ENCODE results near the gene LAMC3. TPM values are rescaled to one million over a fixed set of nuclear protein-coding genes. Genes with fewer than 3 reads are reported as not detected.

Gene LAMC3
- total RNA-seq, 2 experiments from 2014 or later = 0.19 to 2.2 TPM

GRCh38 chr9:131092030-131092429, 83.1 kb downstream of the LAMC3 start:
- POLR2A ChIA-PET = no interaction called here
- Histone ChIP-seq H3K4me1 (ENCODE audit: insufficient read depth, low read length, poor library complexity, severe bottlenecking) (no peaks in the 10 kb centered on the region), H3K79me2 (ENCODE audit: insufficient read depth, low read depth, low read length) (no peaks in the 10 kb centered on the region), H3K9me3 (ENCODE audit: low read length) (no peaks in the 10 kb centered on the region), H4K20me1 (ENCODE audit: insufficient read depth, low read length) (no peaks in the 10 kb centered on the region), H3K4me3 (ENCODE audit: low read depth, low read length, poor library complexity, severe bottlenecking) (no peak overlapping the region), H3K36me3 (ENCODE audit: insufficient read depth, low read length) (no peaks in the 10 kb centered on the region), H2AFZ (ENCODE audit: low read length) (no peak overlapping the region), H3K9me2 (ENCODE audit: insufficient read depth, low read length) (no peaks in the 10 kb centered on the region), H3K4me2 (ENCODE audit: low read length) (no peak overlapping the region), H3K27ac (ENCODE audit: low read depth, low read length, poor library complexity, severe bottlenecking) (no peak overlapping the region)
- no peak for DNase-seq (ENCODE audit: low spot score)
- CTCF ChIA-PET (ENCODE audit: unreplicated experiment) = no interaction called here
- intact Hi-C loops (cut with micrococcal nuclease; ENCODE audit: unreplicated experiment) = no loop called here
- no peak for TF ChIP-seq CTCF (conservative IDR thresholded peaks at IDR 0.05; ENCODE audit: low read length)
- TF ChIP-seq EZH2phosphoT487 (IDR thresholded peaks at IDR 0.05; ENCODE audit: borderline replicate concordance, low read depth, low read length) = no peak
- no TSS peak for BruUV-seq (replicated peaks)

- H2AFZ ChIP-seq (ENCODE audit: low read length) = no peak overlapping the region
- no peaks in the 10 kb centered on the region for H4K20me1 ChIP-seq (ENCODE audit: insufficient read depth, low read length)
- DNase-seq (ENCODE audit: low spot score) = no peak
- no peak overlapping the region for H3K4me3 ChIP-seq (ENCODE audit: low read depth, low read length, poor library complexity, severe bottlenecking)
- no peaks in the 10 kb centered on the region for H3K9me2 ChIP-seq (ENCODE audit: insufficient read depth, low read length)
- no TSS peak for BruUV-seq (replicated peaks)
- H3K9me3 ChIP-seq (ENCODE audit: low read length) = no peaks in the 10 kb centered on the region
- no peak overlapping the region for H3K4me2 ChIP-seq (ENCODE audit: low read length)
- H3K36me3 ChIP-seq (ENCODE audit: insufficient read depth, low read length) = no peaks in the 10 kb centered on the region
- POLR2A ChIA-PET = no interaction called here
- no peaks in the 10 kb centered on the region for H3K4me1 ChIP-seq (ENCODE audit: insufficient read depth, low read length, poor library complexity, severe bottlenecking)
- no peak for TF ChIP-seq CTCF (conservative IDR thresholded peaks at IDR 0.05; ENCODE audit: low read length)
- TF ChIP-seq EZH2phosphoT487 (IDR thresholded peaks at IDR 0.05; ENCODE audit: borderline replicate concordance, low read depth, low read length) = no peak
- CTCF ChIA-PET (ENCODE audit: unreplicated experiment) = no interaction called here
- intact Hi-C loops (cut with micrococcal nuclease; ENCODE audit: unreplicated experiment) = no loop called here
- H3K27ac ChIP-seq (ENCODE audit: low read depth, low read length, poor library complexity, severe bottlenecking) = no peak overlapping the region
- H3K79me2 ChIP-seq (ENCODE audit: insufficient read depth, low read depth, low read length) = no peaks in the 10 kb centered on the region
Measured at GRCh38 chr9:131092548-131093440, 83.8 kb downstream of the LAMC3 start.

- no peak overlapping the region for H2AFZ ChIP-seq (ENCODE audit: low read length)
- ChIA-PET CTCF (ENCODE audit: unreplicated experiment) (no interaction called here), POLR2A (interaction anchor here (0.7 kb wide), 1 partner anchor 19 kb away, joined by 3 read pairs; no protein-coding TSS in a partner anchor)
- no peak overlapping the region for H3K4me2 ChIP-seq (ENCODE audit: low read length)
- no peaks in the 10 kb centered on the region for H3K79me2 ChIP-seq (ENCODE audit: insufficient read depth, low read depth, low read length)
- no peak overlapping the region for H3K27ac ChIP-seq (ENCODE audit: low read depth, low read length, poor library complexity, severe bottlenecking)
- TF ChIP-seq CTCF (conservative IDR thresholded peaks at IDR 0.05; ENCODE audit: low read length) = no peak
- no peak for TF ChIP-seq EZH2phosphoT487 (IDR thresholded peaks at IDR 0.05; ENCODE audit: borderline replicate concordance, low read depth, low read length)
- intact Hi-C loops (cut with micrococcal nuclease; ENCODE audit: unreplicated experiment) = no loop called here
- H4K20me1 ChIP-seq (ENCODE audit: insufficient read depth, low read length) = no peaks in the 10 kb centered on the region
- no peaks in the 10 kb centered on the region for H3K36me3 ChIP-seq (ENCODE audit: insufficient read depth, low read length)
- no peaks in the 10 kb centered on the region for H3K9me2 ChIP-seq (ENCODE audit: insufficient read depth, low read length)
- BruUV-seq (replicated peaks) = no TSS peak
- no peak for DNase-seq (ENCODE audit: low spot score)
- H3K4me3 ChIP-seq (ENCODE audit: low read depth, low read length, poor library complexity, severe bottlenecking) = no peak overlapping the region
- no peaks in the 10 kb centered on the region for H3K9me3 ChIP-seq (ENCODE audit: low read length)
- no peaks in the 10 kb centered on the region for H3K4me1 ChIP-seq (ENCODE audit: insufficient read depth, low read length, poor library complexity, severe bottlenecking)
Measured at GRCh38 chr9:131094015-131094414, 85.0 kb downstream of the LAMC3 start.
